Epithelial cell of prostate (primary cell): Measurements from ENCODE around the gene GTPBP1.
A peak's percentile ranks its signal among the peaks of the same experiment; 100 is the strongest.

ENCODE experiments used
- DNase-seq: peaks from one replicate; pipeline ENCODE4 v3.0.0-alpha.2; 2011; ENCODE audit warnings: low read depth, low spot score
- H3K27ac ChIP-seq: fragments of 450-650 bp; 2 replicates; pipeline ENCODE4 v1.5.1; 2017; ENCODE audit warnings: mild to moderate bottlenecking

GTPBP1 gene

GRCh38 chr22:38755911-38756532, 50.3 kb downstream of the GTPBP1 start, which contains the start of gene SUN2:
SUN2 (minus strand) TSS chr22:38755998; CDS start chr22:38752628, 3,370 bp downstream.
- H3K27ac ChIP-seq, result peak within 1 kb of the TSS; percentile 91
- no peak for DNase-seq

- H3K27ac ChIP-seq, result no peak overlapping the region
- DNase-seq, result no peak
Observed at GRCh38 chr22:38756711-38757463, 51.1 kb downstream of the GTPBP1 start.

GRCh38 chr22:38757464-38757757, 51.7 kb downstream of the GTPBP1 start:
- no peak for DNase-seq
- H3K27ac ChIP-seq, result no peak overlapping the region

- H3K27ac ChIP-seq, result no peak overlapping the region
Observed at GRCh38 chr22:38758276-38758945, 52.7 kb downstream of the GTPBP1 start.

GRCh38 chr22:38759005-38759404, 53.3 kb downstream of the GTPBP1 start:
- H3K27ac ChIP-seq, result no peak overlapping the region
- DNase-seq, result no peak

More at GRCh38 chr22:38758276-38758945, 52.7 kb downstream of the GTPBP1 start:
- no peak for DNase-seq

- no peak for DNase-seq
- H3K27ac ChIP-seq, result no peak overlapping the region
Observed at GRCh38 chr22:38760477-38761201, 54.9 kb downstream of the GTPBP1 start.

GRCh38 chr22:38761202-38762162, 55.7 kb downstream of the GTPBP1 start:
- H3K27ac ChIP-seq, result no peak overlapping the region
- DNase-seq, result no peak

- no peak overlapping the region for H3K27ac ChIP-seq
- DNase-seq, result no peak
Observed at GRCh38 chr22:38762551-38762983, 56.8 kb downstream of the GTPBP1 start.

GRCh38 chr22:38766076-38766777, 60.5 kb downstream of the GTPBP1 start:
- DNase-seq, result peak; percentile 37
- no peak overlapping the region for H3K27ac ChIP-seq

GRCh38 chr22:38767313-38767712, 61.6 kb downstream of the GTPBP1 start:
- no peak overlapping the region for H3K27ac ChIP-seq
- DNase-seq, result no peak

- no peak overlapping the region for H3K27ac ChIP-seq
- DNase-seq, result no peak
Observed at GRCh38 chr22:38768036-38768435, 62.3 kb downstream of the GTPBP1 start.

- no peak for DNase-seq
- no peak overlapping the region for H3K27ac ChIP-seq
Observed at GRCh38 chr22:38770257-38770949, 64.7 kb downstream of the GTPBP1 start.

GRCh38 chr22:38772623-38772873, 66.8 kb downstream of the GTPBP1 start:
- no peak overlapping the region for H3K27ac ChIP-seq
- DNase-seq, result no peak

GRCh38 chr22:38773363-38773946, 67.7 kb downstream of the GTPBP1 start:
- no peak for DNase-seq
- H3K27ac ChIP-seq, result no peak overlapping the region

- DNase-seq, result no peak
Observed at GRCh38 chr22:38774496-38775166, 68.9 kb downstream of the GTPBP1 start.

GRCh38 chr22:38775656-38776055, 69.9 kb downstream of the GTPBP1 start:
- no peak overlapping the region for H3K27ac ChIP-seq
- DNase-seq, result no peak

More at GRCh38 chr22:38774496-38775166, 68.9 kb downstream of the GTPBP1 start:
- H3K27ac ChIP-seq, result no peak overlapping the region

- no peak for DNase-seq
- no peak overlapping the region for H3K27ac ChIP-seq
Observed at GRCh38 chr22:38776086-38776485, 70.3 kb downstream of the GTPBP1 start.
